Stimulated activated naive CD4-positive, alpha-beta T cell (primary cell): ENCODE data around the gene ADAMTS3.

Source experiments
- DNase-seq, 6 experiments: peaks; one replicate each; lab custom pipeline; 2025; lab: John Stamatoyannopoulos, UW

ADAMTS3 gene

GRCh38 chr4:72290737-72291136, 278.3 kb downstream of the ADAMTS3 start:
- DNase-seq: no peak

- no peak for DNase-seq
These were observed 282.1 kb downstream of the ADAMTS3 start for GRCh38 chr4:72286910-72287309.

GRCh38 chr4:72286185-72286584, 282.8 kb downstream of the ADAMTS3 start:
- no peak for DNase-seq

- DNase-seq: no peak
These were observed 285.7 kb downstream of the ADAMTS3 start for GRCh38 chr4:72283357-72283756.

GRCh38 chr4:72280252-72280651, 288.8 kb downstream of the ADAMTS3 start:
- no peak for DNase-seq

- DNase-seq: no peak
These were observed 293.6 kb downstream of the ADAMTS3 start for GRCh38 chr4:72275381-72275780.

- no peak for DNase-seq
These were observed 294.8 kb downstream of the ADAMTS3 start for GRCh38 chr4:72274251-72274650.

- DNase-seq: no peak
These were observed 313.8 kb downstream of the ADAMTS3 start for GRCh38 chr4:72255269-72255668.

GRCh38 chr4:72243641-72244040, 325.4 kb downstream of the ADAMTS3 start:
- DNase-seq: no peak

- DNase-seq: no peak
These were observed 329.4 kb downstream of the ADAMTS3 start for GRCh38 chr4:72239487-72240116.
